Mesendoderm (in vitro differentiated cells): ENCODE measurements around the gene IQCN.
A peak's percentile ranks its signal among the peaks of the same experiment; 100 is the strongest.

Experiments used
- DNase-seq: peaks from one replicate; pipeline ENCODE4 v3.0.0; 2013
- H2AK5ac ChIP-seq: 2 replicates; pipeline ENCODE4 v1.6.1; 2013; ENCODE audit warnings: low read length, inconsistent platforms
- H2BK120ac ChIP-seq: 2 replicates; pipeline ENCODE4 v1.6.1; 2013; ENCODE audit warnings: low read depth, mild to moderate bottlenecking, low read length, moderate library complexity, mixed read lengths
- H2BK15ac ChIP-seq: replicated peaks from 2 replicates; pipeline ENCODE4 v1.6.1; 2013; ENCODE audit warnings: low read depth, mild to moderate bottlenecking, moderate library complexity
- H2BK5ac ChIP-seq: 2 replicates; pipeline ENCODE4 v1.6.1; 2013; ENCODE audit warnings: low read length, inconsistent platforms
- H3K18ac ChIP-seq: 2 replicates; pipeline ENCODE4 v1.6.1; 2013; ENCODE audit warnings: mild to moderate bottlenecking, low read length, mixed read lengths
- H3K23ac ChIP-seq: one replicate; pipeline ENCODE4 v1.6.1; 2013; ENCODE audit warnings: low read length
- H3K27ac ChIP-seq: 2 replicates; pipeline ENCODE4 v1.5.1; 2013; ENCODE audit warnings: low read depth, mild to moderate bottlenecking, inconsistent platforms, low read length, moderate library complexity
- H3K27me3 ChIP-seq: 2 replicates; pipeline ENCODE4 v1.6.1; 2013; ENCODE audit warnings: low read length, control low read depth, mild to moderate bottlenecking, inconsistent platforms; ENCODE audit not compliant: insufficient read depth, poor library complexity
- H3K36me3 ChIP-seq: 2 replicates; pipeline ENCODE4 v1.6.1; 2013; ENCODE audit warnings: low read length, inconsistent platforms; ENCODE audit not compliant: control insufficient read depth, insufficient read depth
- H3K4ac ChIP-seq: one replicate; pipeline ENCODE4 v1.6.1; 2013; ENCODE audit warnings: low read depth, mild to moderate bottlenecking, low read length, moderate library complexity
- H3K4me1 ChIP-seq: 2 replicates; pipeline ENCODE4 v1.6.1; 2013; ENCODE audit warnings: low read depth, low read length, inconsistent platforms; ENCODE audit not compliant: control insufficient read depth
- H3K4me2 ChIP-seq: 2 replicates; pipeline ENCODE4 v1.6.1; 2013; ENCODE audit warnings: low read length
- H3K4me3 ChIP-seq: 2 replicates; pipeline ENCODE4 v1.5.1; 2013; ENCODE audit warnings: mild to moderate bottlenecking, low read length
- H3K56ac ChIP-seq: one replicate; pipeline ENCODE4 v1.6.1; 2013; ENCODE audit warnings: low read length
- H3K79me1 ChIP-seq: 2 replicates; pipeline ENCODE4 v1.6.1; 2013; ENCODE audit warnings: low read length, inconsistent platforms
- H3K79me2 ChIP-seq: 2 replicates; pipeline ENCODE4 v1.6.1; 2013; ENCODE audit warnings: mild to moderate bottlenecking, low read length; ENCODE audit not compliant: control insufficient read depth, insufficient read depth
- H3K9ac ChIP-seq: 2 replicates; pipeline ENCODE4 v1.6.1; 2013; ENCODE audit warnings: low read length, inconsistent platforms
- H4K5ac ChIP-seq: one replicate; pipeline ENCODE4 v1.6.1; 2013; ENCODE audit warnings: low read length
- H4K8ac ChIP-seq: one replicate; pipeline ENCODE4 v1.6.1; 2013; ENCODE audit warnings: low read depth, mild to moderate bottlenecking, control low read depth, low read length, moderate library complexity
- WGBS: extraction: QIAGEN DNeasy Blood & Tissue Kit; methylation state at CpG from one replicate; pipeline ENCODE4 v1.1.7; 2013; ENCODE audit warnings: low lambda C conversion rate, missing lambda C conversion rate; ENCODE audit not compliant: insufficient coverage; ENCODE audit errors: extremely low coverage; 5-methylcytosine and 5-hydroxymethylcytosine counted together

IQCN gene

GRCh38 chr19:18278521-18279265 is 4.4 kb upstream of the IQCN start:
- H3K4me1 ChIP-seq = peaks cover 6% of the 10 kb centered on the region
- no peak overlapping the region for H3K27ac ChIP-seq

DNA sequence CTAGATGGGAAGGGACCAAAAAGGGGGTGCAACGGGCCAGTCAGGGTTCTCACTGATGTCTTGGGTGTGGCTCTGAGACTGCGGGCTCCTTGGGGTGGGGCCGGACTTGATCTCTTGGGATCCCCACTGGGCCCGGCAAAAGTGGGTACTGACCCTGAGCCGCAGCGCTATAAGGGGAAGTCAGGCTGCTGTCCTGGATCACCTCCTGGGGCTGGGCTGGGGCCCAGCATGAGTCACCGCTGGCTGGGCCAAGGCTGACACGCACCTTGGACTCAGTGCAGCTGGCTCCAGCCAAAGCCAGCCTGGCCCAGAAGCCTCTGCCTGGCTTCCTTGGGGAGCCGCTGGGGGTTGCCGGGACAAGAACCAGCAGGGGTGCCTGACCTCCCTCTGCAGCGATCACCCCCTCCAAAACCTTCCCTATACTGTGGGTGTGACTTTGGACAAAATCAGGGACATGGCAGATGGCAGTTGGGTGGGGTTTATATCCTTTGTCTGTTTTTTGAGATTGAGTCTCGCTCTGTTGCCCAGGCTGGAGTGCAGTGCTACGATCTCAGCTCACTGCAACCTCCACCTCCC is 617 bp upstream of the IQCN start:
- peaks cover 6% of the 10 kb centered on the region for H3K4me1 ChIP-seq
- no peak overlapping the region for H2BK5ac ChIP-seq
- H3K79me2 ChIP-seq = peaks cover 21% of the 10 kb centered on the region
- H2BK15ac ChIP-seq = no peak overlapping the region
- WGBS = no CpG with 5 or more reads among the region's 13 CpGs
- H3K4ac ChIP-seq = no peak overlapping the region
- H3K56ac ChIP-seq = no peak overlapping the region
- H3K36me3 ChIP-seq = peaks cover 5% of the 10 kb centered on the region
- no peak overlapping the region for H4K8ac ChIP-seq
- DNase-seq = peak; percentile 60
- H3K79me1 ChIP-seq = peaks cover 13% of the 10 kb centered on the region
- no peak overlapping the region for H3K9ac ChIP-seq
- H3K27me3 ChIP-seq = no peaks in the 10 kb centered on the region
- no peak overlapping the region for H3K4me3 ChIP-seq
- H3K23ac ChIP-seq = no peak overlapping the region
- H3K18ac ChIP-seq = no peak overlapping the region
- no peak overlapping the region for H3K27ac ChIP-seq
- no peak overlapping the region for H4K5ac ChIP-seq
- no peak overlapping the region for H2BK120ac ChIP-seq
- no peak overlapping the region for H3K4me2 ChIP-seq
- no peak overlapping the region for H2AK5ac ChIP-seq

More at GRCh38 chr19:18278521-18279265, 4.4 kb upstream of the IQCN start:
- no peak overlapping the region for H3K23ac ChIP-seq
- H3K4me3 ChIP-seq = peak overlapping the region; percentile 78
- peaks cover 13% of the 10 kb centered on the region for H3K79me1 ChIP-seq
- peaks cover 36% of the 10 kb centered on the region for H3K79me2 ChIP-seq
- no peak overlapping the region for H4K8ac ChIP-seq
- peak overlapping the region; percentile 97 for H3K4me2 ChIP-seq
- peaks cover 5% of the 10 kb centered on the region for H3K36me3 ChIP-seq
- no peak overlapping the region for H2AK5ac ChIP-seq
- WGBS = no CpG with 5 or more reads among the region's 10 CpGs
- peak overlapping the region; percentile 90 for H3K9ac ChIP-seq
- H2BK15ac ChIP-seq = no peak overlapping the region
- H3K4ac ChIP-seq = no peak overlapping the region
- DNase-seq = peak; percentile 68
- H3K27me3 ChIP-seq = no peaks in the 10 kb centered on the region
- H2BK120ac ChIP-seq = no peak overlapping the region
- peak overlapping the region; percentile 86 for H3K56ac ChIP-seq
- H2BK5ac ChIP-seq = no peak overlapping the region
- H3K18ac ChIP-seq = no peak overlapping the region
- H4K5ac ChIP-seq = no peak overlapping the region

DNA sequence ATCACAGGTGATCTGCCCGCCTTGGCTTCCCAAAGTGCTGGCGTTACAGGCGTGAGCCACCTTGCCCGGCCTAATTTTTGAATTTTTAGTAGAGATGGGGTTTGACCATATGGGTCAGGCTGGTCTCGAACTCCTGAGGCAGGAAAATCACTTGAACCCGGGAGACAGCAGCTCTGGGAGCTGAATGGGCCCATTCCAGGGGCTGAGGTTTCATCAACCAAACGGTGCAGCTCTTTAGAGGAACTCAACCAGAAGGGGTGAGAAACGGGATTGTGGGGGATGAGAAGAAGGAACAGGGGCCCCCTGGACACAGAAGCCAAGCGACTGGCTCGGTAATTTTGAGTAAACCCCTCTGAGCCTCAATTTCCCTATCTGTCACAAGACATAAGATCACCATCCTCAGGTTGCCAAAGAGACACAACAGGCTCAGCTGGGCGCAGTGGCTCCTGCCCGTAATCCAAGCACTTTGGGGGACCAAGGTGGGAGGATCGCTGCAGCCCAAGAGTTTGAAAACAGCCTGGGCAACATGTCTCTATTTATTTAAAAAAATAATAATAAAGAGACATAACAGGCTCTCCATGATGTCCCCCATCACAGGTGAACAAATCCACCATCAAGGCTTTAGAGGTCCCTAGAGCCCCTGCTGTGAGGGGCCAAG is 562 bp downstream of the IQCN start:
- no peak overlapping the region for H2BK120ac ChIP-seq
- no peak overlapping the region for H2BK15ac ChIP-seq
- H3K27ac ChIP-seq = no peak overlapping the region
- no peak overlapping the region for H4K8ac ChIP-seq
- no peak overlapping the region for H3K4me2 ChIP-seq
- WGBS = no CpG with 5 or more reads among the region's 13 CpGs
- H3K4me3 ChIP-seq = no peak overlapping the region
- no peak overlapping the region for H3K56ac ChIP-seq
- H4K5ac ChIP-seq = no peak overlapping the region
- peaks cover 1% of the 10 kb centered on the region for H3K36me3 ChIP-seq
- no peak overlapping the region for H2AK5ac ChIP-seq
- H3K9ac ChIP-seq = no peak overlapping the region
- H3K27me3 ChIP-seq = no peaks in the 10 kb centered on the region
- no peak for DNase-seq
- H3K4me1 ChIP-seq = peaks cover 2% of the 10 kb centered on the region
- H3K23ac ChIP-seq = no peak overlapping the region
- H3K79me2 ChIP-seq = peaks cover 12% of the 10 kb centered on the region
- H2BK5ac ChIP-seq = no peak overlapping the region
- peaks cover 8% of the 10 kb centered on the region for H3K79me1 ChIP-seq
- H3K4ac ChIP-seq = no peak overlapping the region
- H3K18ac ChIP-seq = no peak overlapping the region

GRCh38 chr19:18271433-18271841 is 2.8 kb downstream of the IQCN start:
- DNase-seq = no peak
- no peak overlapping the region for H2AK5ac ChIP-seq
- peaks cover 3% of the 10 kb centered on the region for H3K79me1 ChIP-seq
- H3K79me2 ChIP-seq = no peaks in the 10 kb centered on the region
- H3K4me2 ChIP-seq = no peak overlapping the region
- H2BK120ac ChIP-seq = no peak overlapping the region
- H3K18ac ChIP-seq = no peak overlapping the region
- H3K23ac ChIP-seq = no peak overlapping the region
- no CpG with 5 or more reads among the region's 6 CpGs for WGBS
- no peak overlapping the region for H2BK15ac ChIP-seq
- H3K4me1 ChIP-seq = no peaks in the 10 kb centered on the region
- H4K8ac ChIP-seq = no peak overlapping the region
- H3K4me3 ChIP-seq = no peak overlapping the region
- no peak overlapping the region for H3K4ac ChIP-seq
- H3K56ac ChIP-seq = no peak overlapping the region
- H3K9ac ChIP-seq = no peak overlapping the region
- H2BK5ac ChIP-seq = no peak overlapping the region
- H4K5ac ChIP-seq = no peak overlapping the region
- no peaks in the 10 kb centered on the region for H3K27me3 ChIP-seq
- H3K27ac ChIP-seq = no peak overlapping the region
- H3K36me3 ChIP-seq = no peaks in the 10 kb centered on the region

DNA sequence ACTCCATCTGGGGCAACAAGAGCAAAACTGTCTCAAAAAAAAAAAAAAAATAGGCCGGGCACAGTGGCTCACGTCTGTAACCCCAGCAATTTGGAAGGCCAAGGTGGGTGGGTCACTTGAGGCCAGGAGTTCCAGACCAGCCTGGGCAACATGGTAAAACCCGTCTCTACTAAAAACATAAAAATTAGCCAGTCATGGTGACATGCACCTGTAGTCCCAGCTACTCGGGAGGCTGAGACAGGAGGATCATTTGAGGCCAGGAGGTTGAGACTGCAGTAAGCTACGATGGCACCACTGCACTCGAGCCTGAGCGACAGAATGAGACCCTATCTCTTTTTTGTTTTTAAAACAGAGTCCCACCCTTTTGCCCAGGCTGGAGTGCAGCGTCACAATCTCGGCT is 3.9 kb downstream of the IQCN start:
- Histone ChIP-seq H3K79me2 (no peaks in the 10 kb centered on the region), H3K36me3 (no peaks in the 10 kb centered on the region), H3K4ac (no peak overlapping the region), H3K27me3 (no peaks in the 10 kb centered on the region), H2BK120ac (no peak overlapping the region), H2BK5ac (no peak overlapping the region), H3K4me2 (no peak overlapping the region), H3K9ac (no peak overlapping the region), H3K56ac (no peak overlapping the region), H4K8ac (no peak overlapping the region), H3K18ac (no peak overlapping the region), H3K27ac (no peak overlapping the region), H2AK5ac (no peak overlapping the region), H4K5ac (no peak overlapping the region), H3K4me3 (no peak overlapping the region), H2BK15ac (no peak overlapping the region), H3K4me1 (no peaks in the 10 kb centered on the region), H3K79me1 (no peaks in the 10 kb centered on the region), H3K23ac (no peak overlapping the region)
- WGBS = no CpG with 5 or more reads among the region's 9 CpGs
- DNase-seq = no peak
